AG04449 (cell line): ENCODE data around the gene KCNH8.

Source experiments
- CTCF ChIA-PET: fragments of 350-600 bp; formaldehyde crosslinking; extraction: SDS; loops from one replicate; lab custom pipeline; 2021; ENCODE audit warnings: antibody characterized with exemption; lab: Yijun Ruan, JAX
- POLR2A ChIA-PET: fragments of 400-600, 350-600 bp; formaldehyde crosslinking; extraction: SDS; loops from one replicate; lab custom pipeline; 2020; ENCODE audit warnings: antibody characterized with exemption, inconsistent platforms; lab: Yijun Ruan, JAX
- DNase-seq: peaks from one replicate; pipeline ENCODE4 v3.0.0-alpha.2; 2010; ENCODE audit warnings: low read depth, low spot score
- H3K4me3 ChIP-seq: 2 replicates; pipeline ENCODE4 v1.5.1; 2011; ENCODE audit warnings: low read depth, mild to moderate bottlenecking, control low read depth, low read length
- CTCF ChIP-seq: IDR thresholded peaks from one replicate; pipeline ENCODE4 v1.5.1; 2011; ENCODE audit warnings: mild to moderate bottlenecking, moderate library complexity, low read length, control low read depth, inconsistent platforms; ENCODE audit not compliant: insufficient read depth; ENCODE audit errors: missing control alignments

KCNH8 gene

DNA sequence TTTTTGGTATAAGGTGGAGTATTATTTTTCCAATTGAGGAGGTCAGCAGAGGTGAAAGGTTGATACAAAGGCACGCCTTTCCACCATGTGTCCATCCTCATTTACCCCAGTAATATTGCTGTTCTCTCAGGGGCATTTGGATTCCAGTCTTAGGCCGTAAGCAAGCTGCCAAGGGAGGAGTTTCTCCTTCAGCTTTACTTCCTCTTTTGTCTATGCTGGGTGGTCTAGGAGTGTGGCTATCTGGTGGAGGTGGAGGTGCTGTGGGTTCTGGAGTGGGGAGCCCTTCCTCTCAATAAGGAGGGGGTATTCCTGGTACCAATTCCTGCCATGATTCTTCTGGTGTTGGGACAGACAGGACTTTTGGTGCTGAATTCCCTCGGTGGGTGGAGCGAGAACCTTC is 340.6 kb downstream of the KCNH8 start:
- no peak overlapping the region for H3K4me3 ChIP-seq
- ChIA-PET POLR2A (no interaction called here), CTCF (no interaction called here)
- TF ChIP-seq CTCF: no peak
- no peak for DNase-seq

DNA sequence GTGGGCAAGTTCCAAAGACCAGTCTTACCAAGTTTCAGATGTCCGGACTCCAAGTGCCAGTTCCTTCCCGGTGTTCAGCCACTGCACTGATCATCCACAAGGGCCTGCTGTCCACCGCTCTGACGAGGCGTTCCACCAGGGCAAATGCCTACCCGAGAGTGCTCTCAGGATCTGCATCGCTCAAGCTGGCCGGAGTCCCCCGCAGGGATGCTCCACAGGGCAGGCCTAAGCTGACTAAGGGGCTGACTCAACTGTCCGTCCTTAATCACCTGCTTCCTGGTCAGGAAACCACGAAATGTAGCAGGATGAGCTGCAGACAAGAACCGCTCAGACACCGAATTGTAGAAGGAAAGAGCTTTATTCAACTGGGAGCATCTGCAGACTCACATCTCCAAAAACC is 341.6 kb downstream of the KCNH8 start:
- H3K4me3 ChIP-seq: no peak overlapping the region
- DNase-seq: no peak
- no peak for TF ChIP-seq CTCF
- ChIA-PET CTCF (no interaction called here), POLR2A (no interaction called here)

- ChIA-PET CTCF (no interaction called here), POLR2A (no interaction called here)
- TF ChIP-seq CTCF: no peak
- no peak for DNase-seq
- no peak overlapping the region for H3K4me3 ChIP-seq
Observed at GRCh38 chr3:19506171-19506570, 357.9 kb downstream of the KCNH8 start.

DNA sequence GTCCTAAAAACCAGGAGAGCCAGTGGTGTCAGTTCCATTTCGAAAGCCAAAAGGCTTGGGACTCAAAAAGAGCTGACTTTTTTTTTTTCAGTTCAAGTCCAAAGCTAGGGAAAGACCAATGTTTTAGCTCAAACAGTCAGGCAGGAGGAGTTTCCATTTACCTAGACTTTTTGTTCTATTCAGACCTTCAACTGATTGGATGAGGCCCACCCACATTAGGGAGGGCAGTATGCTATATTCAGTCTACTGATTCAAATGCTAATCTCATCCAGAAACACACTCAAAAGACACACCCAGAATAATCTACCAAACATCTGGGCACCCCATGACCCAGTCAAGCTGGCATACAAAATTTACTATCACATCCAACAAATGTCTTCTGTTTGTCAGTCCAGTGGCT is 374.0 kb downstream of the KCNH8 start:
- no peak for DNase-seq
- POLR2A ChIA-PET: no interaction called here
- TF ChIP-seq CTCF: no peak

GRCh38 chr3:19526071-19526470 is 377.8 kb downstream of the KCNH8 start:
- DNase-seq: no peak
- CTCF ChIA-PET: no interaction called here
- POLR2A ChIA-PET: no interaction called here
- no peak for TF ChIP-seq CTCF
- H3K4me3 ChIP-seq: no peak overlapping the region

More for the DNA sequence above, 374.0 kb downstream of the KCNH8 start:
- CTCF ChIA-PET: no interaction called here
- H3K4me3 ChIP-seq: no peak overlapping the region

GRCh38 chr3:19527746-19528145 is 379.4 kb downstream of the KCNH8 start:
- no peak for DNase-seq
- no peak for TF ChIP-seq CTCF
- ChIA-PET POLR2A (no interaction called here), CTCF (no interaction called here)
- H3K4me3 ChIP-seq: no peak overlapping the region
